AG08395 (cell line): ENCODE data around the gene NHSL1.
A peak's percentile ranks its signal among the peaks of the same experiment; 100 is the strongest.
"Not testable (repeated sequence)": the region's sequence is repeated elsewhere in the genome, so short reads cannot be mapped to it uniquely, and the experiment has no call there.

Source experiments
- DNase-seq: peaks from one replicate; pipeline ENCODE4 v3.0.0; 2012; ENCODE audit warnings: mixed read lengths, low spot score

Gene NHSL1

GRCh38 chr6:138426500-138427123, 72.7 kb downstream of the NHSL1 start:
- DNase-seq, result no peak

- DNase-seq, result not testable (repeated sequence)
Measured at GRCh38 chr6:138425256-138425655, 74.0 kb downstream of the NHSL1 start.

GRCh38 chr6:138424004-138424904, 75.0 kb downstream of the NHSL1 start:
- no peak for DNase-seq

GRCh38 chr6:138422861-138423260, 76.4 kb downstream of the NHSL1 start:
- DNase-seq, result no peak

GRCh38 chr6:138421608-138422007, 77.7 kb downstream of the NHSL1 start:
- DNase-seq, result no peak

GRCh38 chr6:138421089-138421488, 78.2 kb downstream of the NHSL1 start:
- DNase-seq, result no peak

GRCh38 chr6:138420356-138420755, 78.9 kb downstream of the NHSL1 start:
- no peak for DNase-seq

- no peak for DNase-seq
Measured at GRCh38 chr6:138419766-138420165, 79.5 kb downstream of the NHSL1 start.

- DNase-seq, result no peak
Measured at GRCh38 chr6:138418118-138418742, 81.1 kb downstream of the NHSL1 start.

- DNase-seq, result no peak
Measured at GRCh38 chr6:138417493-138418117, 81.7 kb downstream of the NHSL1 start.

- DNase-seq, result no peak
Measured at GRCh38 chr6:138416206-138416605, 83.1 kb downstream of the NHSL1 start.

GRCh38 chr6:138415125-138415524, 84.2 kb downstream of the NHSL1 start:
- DNase-seq, result no peak

- peak; percentile 63 for DNase-seq
Measured at GRCh38 chr6:138410972-138411880, 88.1 kb downstream of the NHSL1 start.

GRCh38 chr6:138410048-138410735, 89.1 kb downstream of the NHSL1 start:
- no peak for DNase-seq

- no peak for DNase-seq
Measured at GRCh38 chr6:138406443-138406842, 92.9 kb downstream of the NHSL1 start.

- no peak for DNase-seq
Measured at GRCh38 chr6:138405816-138406413, 93.4 kb downstream of the NHSL1 start.

GRCh38 chr6:138404666-138405337, 94.5 kb downstream of the NHSL1 start:
- peak; percentile 24 for DNase-seq

- DNase-seq, result peak; percentile 79
Measured at GRCh38 chr6:138403801-138404665, 95.3 kb downstream of the NHSL1 start, which contains the start of gene HEBP2. Gene HEBP2, plus strand, starts transcription at chr6:138404223. Its CDS starts 273 bp downstream, at chr6:138404496.
